Suprapubic skin (tissue), 4 donors: ENCODE data around the gene ADGRD1.

Experiments used
- POLR2A ChIP-seq, 2 donors: fragments of 450-650 bp; IDR thresholded peaks; one replicate each; pipeline ENCODE4 v1.6.1; 2017; ENCODE audit warnings: antibody characterized with exemption in 2 of 2, mild to moderate bottlenecking in 2 of 2, moderate library complexity in 2 of 2
- POLR2AphosphoS5 ChIP-seq, 3 donors: sonication (generic); formaldehyde crosslinking; IDR thresholded peaks; one replicate each; pipeline ENCODE4 v1.6.1; 2017; ENCODE audit warnings: antibody characterized with exemption in 3 of 3
- TF ChIP-seq, protein P1 (sequence below), 2 donors: fragments of 200-600 bp in 1 of 2; fragments of 450-650 bp in 1 of 2; sonication (generic) in 1 of 2; IDR thresholded peaks; one replicate each; pipeline ENCODE4 v1.5.1; 2016 to 2019; ENCODE audit warnings: antibody characterized with exemption in 2 of 2, mild to moderate bottlenecking in 1 of 2, moderate library complexity in 1 of 2

DNA sequence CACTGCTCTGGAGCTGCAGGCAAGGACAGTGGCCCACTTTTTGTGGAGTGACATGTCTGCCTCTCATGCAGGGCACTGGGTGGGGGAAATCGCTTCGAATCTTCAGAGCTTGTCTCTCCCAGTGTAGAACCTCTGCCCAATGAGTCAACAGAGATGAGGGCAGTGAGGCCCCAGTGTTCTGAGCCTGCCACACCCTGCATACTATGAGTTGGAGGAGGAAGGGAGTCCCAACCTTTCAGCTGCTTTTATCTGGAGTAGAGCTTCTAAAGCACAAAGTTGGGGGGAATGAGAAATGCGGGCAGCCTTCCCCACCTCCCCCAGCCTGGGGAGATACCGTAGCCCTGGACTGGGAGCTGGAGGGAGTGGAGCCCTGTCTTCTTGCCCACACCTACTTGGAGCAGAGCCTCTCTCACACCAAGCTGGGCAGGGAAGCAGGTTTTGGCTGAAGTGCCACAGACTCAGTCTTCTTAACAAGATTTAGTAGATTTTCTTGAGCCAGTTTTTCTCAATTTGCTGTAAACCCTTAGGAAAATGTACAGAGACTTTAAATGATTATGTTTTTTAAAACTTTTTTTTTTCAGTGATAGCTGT, 159.1 kb downstream of the ADGRD1 start:
- TF ChIP-seq, protein P1, sequence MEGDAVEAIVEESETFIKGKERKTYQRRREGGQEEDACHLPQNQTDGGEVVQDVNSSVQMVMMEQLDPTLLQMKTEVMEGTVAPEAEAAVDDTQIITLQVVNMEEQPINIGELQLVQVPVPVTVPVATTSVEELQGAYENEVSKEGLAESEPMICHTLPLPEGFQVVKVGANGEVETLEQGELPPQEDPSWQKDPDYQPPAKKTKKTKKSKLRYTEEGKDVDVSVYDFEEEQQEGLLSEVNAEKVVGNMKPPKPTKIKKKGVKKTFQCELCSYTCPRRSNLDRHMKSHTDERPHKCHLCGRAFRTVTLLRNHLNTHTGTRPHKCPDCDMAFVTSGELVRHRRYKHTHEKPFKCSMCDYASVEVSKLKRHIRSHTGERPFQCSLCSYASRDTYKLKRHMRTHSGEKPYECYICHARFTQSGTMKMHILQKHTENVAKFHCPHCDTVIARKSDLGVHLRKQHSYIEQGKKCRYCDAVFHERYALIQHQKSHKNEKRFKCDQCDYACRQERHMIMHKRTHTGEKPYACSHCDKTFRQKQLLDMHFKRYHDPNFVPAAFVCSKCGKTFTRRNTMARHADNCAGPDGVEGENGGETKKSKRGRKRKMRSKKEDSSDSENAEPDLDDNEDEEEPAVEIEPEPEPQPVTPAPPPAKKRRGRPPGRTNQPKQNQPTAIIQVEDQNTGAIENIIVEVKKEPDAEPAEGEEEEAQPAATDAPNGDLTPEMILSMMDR (IDR thresholded peaks at IDR 0.05), result no peak
- TF ChIP-seq POLR2A (IDR thresholded peaks at IDR 0.05), result no peak
- no peak for TF ChIP-seq POLR2AphosphoS5 (IDR thresholded peaks at IDR 0.05)
